Memory B cell (primary cell): ENCODE results near the gene POLE.

Experiments used
- ATAC-seq: fragments of 150-1000 bp; cut with Tn5 transposase; 2 replicates; pipeline ENCODE4 v1.10.0; 2021; ENCODE audit warnings: low read depth, mild to moderate bottlenecking, moderate library complexity
- DNase-seq, 2 donors: peaks; one replicate each; pipeline ENCODE4 v3.0.0; 2022; ENCODE audit warnings: low spot score in 2 of 2
- H3K27ac Mint-ChIP-seq: one replicate; pipeline ENCODE4 v1.8.0; 2022; ENCODE audit warnings: mild to moderate bottlenecking, moderate library complexity, mixed read lengths
- H3K27me3 Mint-ChIP-seq: one replicate; pipeline ENCODE4 v1.8.0; 2022; ENCODE audit warnings: mixed read lengths
- H3K36me3 Mint-ChIP-seq: one replicate; pipeline ENCODE4 v1.8.0; 2022; ENCODE audit warnings: mild to moderate bottlenecking, mixed read lengths
- H3K4me1 Mint-ChIP-seq: one replicate; pipeline ENCODE4 v1.8.0; 2022; ENCODE audit warnings: mixed read lengths
- H3K4me3 Mint-ChIP-seq: one replicate; pipeline ENCODE4 v1.8.0; 2022; ENCODE audit warnings: mild to moderate bottlenecking, moderate library complexity, mixed read lengths
- H3K9me3 Mint-ChIP-seq: one replicate; pipeline ENCODE4 v1.8.0; 2022; ENCODE audit warnings: mixed read lengths

POLE gene

GRCh38 chr12:132593521-132593920 lies 93.6 kb downstream of the POLE start:
- Mint-ChIP-seq H3K4me1 (peaks cover 19% of the 10 kb centered on the region), H3K9me3 (no peaks in the 10 kb centered on the region), H3K36me3 (peaks cover 2% of the 10 kb centered on the region), H3K4me3 (no peak overlapping the region), H3K27me3 (peaks cover 17% of the 10 kb centered on the region), H3K27ac (peak overlapping the region; percentile 15)
- no peak for DNase-seq
- no peak for ATAC-seq

- H3K9me3 Mint-ChIP-seq = no peaks in the 10 kb centered on the region
- no peak overlapping the region for H3K27ac Mint-ChIP-seq
- peaks cover 2% of the 10 kb centered on the region for H3K36me3 Mint-ChIP-seq
- peaks cover 17% of the 10 kb centered on the region for H3K4me1 Mint-ChIP-seq
- H3K27me3 Mint-ChIP-seq = peaks cover 16% of the 10 kb centered on the region
- no peak for ATAC-seq
- H3K4me3 Mint-ChIP-seq = no peak overlapping the region
- DNase-seq = no peak
Observed at GRCh38 chr12:132593071-132593470, 94.1 kb downstream of the POLE start.

GRCh38 chr12:132592282-132592970 lies 94.7 kb downstream of the POLE start:
- H3K27ac Mint-ChIP-seq = no peak overlapping the region
- H3K4me3 Mint-ChIP-seq = no peak overlapping the region
- H3K9me3 Mint-ChIP-seq = no peaks in the 10 kb centered on the region
- H3K4me1 Mint-ChIP-seq = peaks cover 13% of the 10 kb centered on the region
- H3K27me3 Mint-ChIP-seq = peaks cover 13% of the 10 kb centered on the region
- H3K36me3 Mint-ChIP-seq = no peaks in the 10 kb centered on the region
- DNase-seq = no peak
- ATAC-seq = no peak

GRCh38 chr12:132591107-132591935 lies 95.8 kb downstream of the POLE start:
- peaks cover 11% of the 10 kb centered on the region for H3K27me3 Mint-ChIP-seq
- peaks cover 9% of the 10 kb centered on the region for H3K4me1 Mint-ChIP-seq
- H3K4me3 Mint-ChIP-seq = no peak overlapping the region
- H3K36me3 Mint-ChIP-seq = no peaks in the 10 kb centered on the region
- no peaks in the 10 kb centered on the region for H3K9me3 Mint-ChIP-seq
- no peak for DNase-seq
- ATAC-seq = no peak
- no peak overlapping the region for H3K27ac Mint-ChIP-seq

- Mint-ChIP-seq H3K4me3 (no peak overlapping the region), H3K27me3 (peaks cover 10% of the 10 kb centered on the region), H3K4me1 (peaks cover 4% of the 10 kb centered on the region), H3K9me3 (no peaks in the 10 kb centered on the region), H3K36me3 (peaks cover under 1% of the 10 kb centered on the region), H3K27ac (no peak overlapping the region)
- no peak for DNase-seq
- no peak for ATAC-seq
Observed at GRCh38 chr12:132588821-132589669, 98.1 kb downstream of the POLE start.

GRCh38 chr12:132588319-132588718 lies 98.8 kb downstream of the POLE start:
- DNase-seq = no peak
- Mint-ChIP-seq H3K4me1 (no peaks in the 10 kb centered on the region), H3K36me3 (peaks cover 5% of the 10 kb centered on the region), H3K27ac (no peak overlapping the region), H3K27me3 (peaks cover 7% of the 10 kb centered on the region), H3K9me3 (no peaks in the 10 kb centered on the region), H3K4me3 (no peak overlapping the region)
- ATAC-seq = no peak

GRCh38 chr12:132587781-132588180 lies 99.4 kb downstream of the POLE start:
- Mint-ChIP-seq H3K27ac (no peak overlapping the region), H3K4me3 (no peak overlapping the region), H3K4me1 (no peaks in the 10 kb centered on the region), H3K36me3 (peaks cover 5% of the 10 kb centered on the region), H3K9me3 (no peaks in the 10 kb centered on the region), H3K27me3 (peaks cover 6% of the 10 kb centered on the region)
- ATAC-seq = no peak
- no peak for DNase-seq

GRCh38 chr12:132586929-132587328 lies 100.2 kb downstream of the POLE start:
- H3K27ac Mint-ChIP-seq = peak overlapping the region; percentile 84
- H3K27me3 Mint-ChIP-seq = peaks cover 2% of the 10 kb centered on the region
- H3K9me3 Mint-ChIP-seq = no peaks in the 10 kb centered on the region
- ATAC-seq = no peak
- H3K4me1 Mint-ChIP-seq = no peaks in the 10 kb centered on the region
- no peak overlapping the region for H3K4me3 Mint-ChIP-seq
- peaks cover 5% of the 10 kb centered on the region for H3K36me3 Mint-ChIP-seq
- no peak for DNase-seq

- Mint-ChIP-seq H3K36me3 (peaks cover 10% of the 10 kb centered on the region), H3K27me3 (peaks cover 2% of the 10 kb centered on the region), H3K4me1 (no peaks in the 10 kb centered on the region), H3K27ac (no peak overlapping the region), H3K9me3 (no peaks in the 10 kb centered on the region), H3K4me3 (no peak overlapping the region)
- ATAC-seq (no peak), DNase-seq (no peak)
Observed at GRCh38 chr12:132585177-132585576, 102.0 kb downstream of the POLE start.

GRCh38 chr12:132584429-132584828 lies 102.7 kb downstream of the POLE start:
- Mint-ChIP-seq H3K9me3 (no peaks in the 10 kb centered on the region), H3K4me3 (no peak overlapping the region), H3K36me3 (peaks cover 13% of the 10 kb centered on the region), H3K4me1 (no peaks in the 10 kb centered on the region), H3K27me3 (peaks cover 2% of the 10 kb centered on the region), H3K27ac (no peak overlapping the region)
- DNase-seq = no peak
- ATAC-seq = no peak

GRCh38 chr12:132583736-132584135 lies 103.4 kb downstream of the POLE start:
- Mint-ChIP-seq H3K36me3 (peaks cover 16% of the 10 kb centered on the region), H3K27me3 (peaks cover 2% of the 10 kb centered on the region), H3K4me3 (no peak overlapping the region), H3K4me1 (no peaks in the 10 kb centered on the region), H3K27ac (no peak overlapping the region), H3K9me3 (no peaks in the 10 kb centered on the region)
- ATAC-seq = no peak
- DNase-seq = no peak

- no peak overlapping the region for H3K27ac Mint-ChIP-seq
- no peak for DNase-seq
- ATAC-seq = no peak
- H3K27me3 Mint-ChIP-seq = peaks cover 2% of the 10 kb centered on the region
- no peak overlapping the region for H3K4me3 Mint-ChIP-seq
- H3K9me3 Mint-ChIP-seq = no peaks in the 10 kb centered on the region
- no peaks in the 10 kb centered on the region for H3K4me1 Mint-ChIP-seq
- H3K36me3 Mint-ChIP-seq = peaks cover 18% of the 10 kb centered on the region
Observed at GRCh38 chr12:132583411-132583710, 103.8 kb downstream of the POLE start.

- Mint-ChIP-seq H3K9me3 (no peaks in the 10 kb centered on the region), H3K4me1 (no peaks in the 10 kb centered on the region), H3K27ac (no peak overlapping the region), H3K36me3 (peaks cover 20% of the 10 kb centered on the region), H3K4me3 (no peak overlapping the region), H3K27me3 (peaks cover 2% of the 10 kb centered on the region)
- DNase-seq = no peak
- ATAC-seq = no peak
Observed at GRCh38 chr12:132582582-132583410, 104.3 kb downstream of the POLE start.
